Bronchial epithelial cell (primary cell): ENCODE results near the gene TDRD7. TPM values are rescaled to one million over a fixed set of nuclear protein-coding genes. Genes with fewer than 3 reads are reported as not detected.

ENCODE experiments used
- DNase-seq: peaks from one replicate; pipeline ENCODE4 v3.0.0-alpha.2; 2010; ENCODE audit warnings: low read depth
- FAIRE-seq: peaks from 2 replicates; lab custom pipeline; 2011; peaks lifted over from hg19 to GRCh38; lab: Jason Lieb, UNC
- H3K27me3 ChIP-seq: 2 replicates; pipeline ENCODE4 v1.5.1; 2011; ENCODE audit warnings: low read length; ENCODE audit not compliant: control insufficient read depth, insufficient read depth
- H3K36me3 ChIP-seq: 2 replicates; pipeline ENCODE4 v1.5.1; 2011; ENCODE audit warnings: low read length; ENCODE audit not compliant: control insufficient read depth, insufficient read depth
- H3K4me3 ChIP-seq: 2 replicates; pipeline ENCODE4 v1.5.1; 2011; ENCODE audit warnings: mild to moderate bottlenecking, low read depth, low read length, control low read depth
- total RNA-seq: library from RNA; depleted of rRNA; stranded (reverse); fragments of >200 nt; gene quantifications from 2 replicates; pipeline ENCODE4 v1.2.1, GENCODE V29; 2014
- TF ChIP-seq, protein P1 (sequence below): IDR thresholded peaks from 2 replicates; pipeline ENCODE4 v1.5.1; 2011; ENCODE audit warnings: mild to moderate bottlenecking, moderate library complexity, low read length, control low read depth, inconsistent platforms; ENCODE audit not compliant: insufficient read depth, severe bottlenecking

The TDRD7 gene
- total RNA-seq, 1 donor from 2014 or later, result 1.8 TPM

GRCh38 chr9:97411440-97411788 is 482 bp upstream of the TDRD7 start:
- Histone ChIP-seq H3K27me3 (no peaks in the 10 kb centered on the region), H3K36me3 (no peaks in the 10 kb centered on the region), H3K4me3 (peak overlapping the region; percentile 71)
- FAIRE-seq, result no peak
- TF ChIP-seq, protein P1, sequence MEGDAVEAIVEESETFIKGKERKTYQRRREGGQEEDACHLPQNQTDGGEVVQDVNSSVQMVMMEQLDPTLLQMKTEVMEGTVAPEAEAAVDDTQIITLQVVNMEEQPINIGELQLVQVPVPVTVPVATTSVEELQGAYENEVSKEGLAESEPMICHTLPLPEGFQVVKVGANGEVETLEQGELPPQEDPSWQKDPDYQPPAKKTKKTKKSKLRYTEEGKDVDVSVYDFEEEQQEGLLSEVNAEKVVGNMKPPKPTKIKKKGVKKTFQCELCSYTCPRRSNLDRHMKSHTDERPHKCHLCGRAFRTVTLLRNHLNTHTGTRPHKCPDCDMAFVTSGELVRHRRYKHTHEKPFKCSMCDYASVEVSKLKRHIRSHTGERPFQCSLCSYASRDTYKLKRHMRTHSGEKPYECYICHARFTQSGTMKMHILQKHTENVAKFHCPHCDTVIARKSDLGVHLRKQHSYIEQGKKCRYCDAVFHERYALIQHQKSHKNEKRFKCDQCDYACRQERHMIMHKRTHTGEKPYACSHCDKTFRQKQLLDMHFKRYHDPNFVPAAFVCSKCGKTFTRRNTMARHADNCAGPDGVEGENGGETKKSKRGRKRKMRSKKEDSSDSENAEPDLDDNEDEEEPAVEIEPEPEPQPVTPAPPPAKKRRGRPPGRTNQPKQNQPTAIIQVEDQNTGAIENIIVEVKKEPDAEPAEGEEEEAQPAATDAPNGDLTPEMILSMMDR, result no peak
- DNase-seq, result no peak

DNA sequence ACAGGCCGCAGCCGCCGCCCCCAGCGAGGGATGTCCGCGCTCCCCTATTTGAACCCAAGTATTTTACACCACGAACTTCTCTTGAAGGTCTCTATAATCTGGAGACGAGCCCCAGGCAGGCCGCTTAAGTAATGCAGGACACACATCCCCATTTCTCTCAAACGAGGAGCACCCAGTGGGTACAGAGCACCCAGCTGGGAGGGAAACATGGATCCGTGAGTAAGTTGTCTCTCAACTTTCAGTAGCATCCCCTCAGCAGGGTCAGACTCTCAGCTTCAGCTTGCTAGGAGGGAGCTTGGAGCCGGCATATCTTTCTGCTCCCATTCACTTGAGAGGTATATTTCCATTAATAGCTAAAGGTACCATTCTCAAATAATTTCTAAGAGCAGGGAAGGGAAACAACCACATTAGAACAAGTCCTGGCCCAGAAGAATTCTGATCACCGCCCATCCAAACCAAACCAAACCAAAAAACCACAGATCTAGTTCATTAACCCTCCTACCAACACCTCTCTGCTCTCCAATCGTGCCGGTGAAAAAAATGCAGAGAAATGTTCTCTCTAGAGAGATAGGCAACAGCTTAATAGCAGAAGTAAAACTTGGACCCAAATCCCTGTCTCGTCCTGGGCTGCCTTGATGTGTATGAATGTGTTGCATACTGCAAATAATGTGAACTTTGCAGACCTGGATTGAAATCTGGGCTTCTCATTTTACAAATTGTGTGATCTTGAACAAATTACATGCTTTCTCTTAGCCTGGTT is 910 bp downstream of the TDRD7 start:
- FAIRE-seq, result no peak
- no peaks in the 10 kb centered on the region for H3K36me3 ChIP-seq
- DNase-seq, result no peak
- H3K4me3 ChIP-seq, result peak overlapping the region; percentile 71
- no peaks in the 10 kb centered on the region for H3K27me3 ChIP-seq
- TF ChIP-seq, protein P1, result no peak

DNA sequence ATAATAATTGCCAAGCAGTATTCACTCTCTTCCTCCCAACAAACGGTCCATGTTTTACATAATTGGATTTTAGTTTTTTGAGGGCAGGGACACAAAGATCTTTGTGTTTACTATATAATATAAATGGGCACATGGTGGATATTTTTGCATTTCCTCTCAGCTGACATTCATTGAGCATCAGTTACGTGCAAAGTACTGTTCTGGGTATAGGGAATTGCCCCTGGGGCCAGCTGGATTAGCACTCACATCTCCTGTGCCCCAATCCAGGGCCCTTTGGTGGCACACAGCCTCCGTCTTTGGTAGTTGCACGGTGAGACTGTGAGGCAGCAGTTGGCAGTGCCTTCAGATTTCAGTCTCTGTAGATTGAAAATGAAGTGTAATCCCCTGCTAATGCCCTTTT is 1.6 kb downstream of the TDRD7 start:
- no peak for FAIRE-seq
- Histone ChIP-seq H3K4me3 (no peak overlapping the region), H3K27me3 (no peaks in the 10 kb centered on the region), H3K36me3 (no peaks in the 10 kb centered on the region)
- no peak for DNase-seq
- TF ChIP-seq, protein P1, result no peak

GRCh38 chr9:97415146-97415545 is 3.2 kb downstream of the TDRD7 start:
- H3K36me3 ChIP-seq, result no peaks in the 10 kb centered on the region
- TF ChIP-seq, protein P1, result no peak
- DNase-seq (no peak), FAIRE-seq (no peak)
- no peak overlapping the region for H3K4me3 ChIP-seq
- H3K27me3 ChIP-seq, result no peaks in the 10 kb centered on the region

- FAIRE-seq (no peak), DNase-seq (no peak)
- TF ChIP-seq, protein P1, result no peak
- H3K36me3 ChIP-seq, result no peaks in the 10 kb centered on the region
- no peaks in the 10 kb centered on the region for H3K27me3 ChIP-seq
- H3K4me3 ChIP-seq, result no peak overlapping the region
These were observed 7.0 kb downstream of the TDRD7 start for GRCh38 chr9:97418880-97419279.
